Heart right ventricle (tissue), 16 donors: Measurements from ENCODE around the gene MCF2L2. TPM values are rescaled to one million over a fixed set of nuclear protein-coding genes. Genes with fewer than 3 reads are reported as not detected.

Source experiments
- ATAC-seq, 8 donors: fragments of 200-7000 bp; cut with Tn5 transposase; one replicate each; pipeline ENCODE4 v1.9.1; 2020; ENCODE audit warnings: mild to moderate bottlenecking in 8 of 8, moderate library complexity in 8 of 8, moderate number of reproducible peaks in 1 of 8
- DNase-seq, 2 donors: peaks; one replicate each; pipeline ENCODE4 v3.0.0-alpha.2; 2020
- H3K27ac ChIP-seq, 10 donors: fragments of 200-600 bp; sonication (generic) in 2 of 10; one replicate each; pipeline versions ENCODE4 v1.5.0 to v1.8.0; 2020 to 2022; ENCODE audit warnings: mild to moderate bottlenecking in 3 of 10
- H3K27me3 ChIP-seq, 7 donors: fragments of 200-600 bp; one replicate each; pipeline ENCODE4 v1.8.0; 2021 to 2022; ENCODE audit warnings: mild to moderate bottlenecking in 2 of 7
- H3K36me3 ChIP-seq, 9 donors: fragments of 200-600 bp; sonication (generic) in 1 of 9; one replicate each; pipeline versions ENCODE4 v1.5.0 to v1.8.0; 2020 to 2022; ENCODE audit warnings: mild to moderate bottlenecking in 2 of 9
- H3K4me1 ChIP-seq, 9 donors: fragments of 200-600 bp; sonication (generic) in 1 of 9; one replicate each; pipeline versions ENCODE4 v1.5.0 to v1.8.0; 2020 to 2022; ENCODE audit warnings: mild to moderate bottlenecking in 4 of 9
- H3K4me3 ChIP-seq, 10 donors: fragments of 200-600 bp; sonication (generic) in 2 of 10; one replicate each; pipeline versions ENCODE4 v1.5.0 to v1.8.0; 2020 to 2022; ENCODE audit warnings: mild to moderate bottlenecking in 7 of 10, moderate library complexity in 2 of 10
- H3K9me3 ChIP-seq, 11 donors: fragments of 200-600 bp in 10 of 11; sonication (generic) in 2 of 11; one replicate each; pipeline versions ENCODE4 v1.5.0 to v1.8.0; 2013 to 2022; ENCODE audit warnings: mild to moderate bottlenecking in 2 of 11, control low read depth in 1 of 11, moderate library complexity in 1 of 11
- CTCF ChIP-seq, 9 donors: fragments of 200-600 bp; sonication (generic) in 2 of 9; IDR thresholded peaks; one replicate each; pipeline versions ENCODE4 v1.5.0 to v1.8.0; 2021 to 2022; ENCODE audit warnings: antibody characterized with exemption in 9 of 9, mild to moderate bottlenecking in 5 of 9, moderate library complexity in 1 of 9
- WGBS, 2 donors: extraction: QIAGEN DNeasy Blood & Tissue Kit; methylation state at CpG; one replicate each; pipeline ENCODE4 v1.1.7; 2013; ENCODE audit warnings: inconsistent platforms in 1 of 2; 5-methylcytosine and 5-hydroxymethylcytosine counted together
- intact Hi-C, 10 donors: fragments of 100-400 bp; cut with DNase I; formaldehyde crosslinking; loops; one replicate each; pipeline versions ENCODE4 v1.11.1 to v1.14.2; 2022
- polyA plus RNA-seq, 2 donors: library from polyadenylated mRNA; stranded (reverse); fragments of 200-250 nt; gene quantifications; one replicate each; pipeline ENCODE4 v1.2.3, GENCODE V29; 2013
- total RNA-seq, 10 donors: library from RNA; stranded (reverse); fragmentation: NEBNext Ultra II Directional in 3 of 10; extraction: Animal tissue kit (Norgen Biotek cat#: 25700) in 3 of 10; gene quantifications; one replicate each; pipeline versions ENCODE4 v1.2.1 to v1.2.4, GENCODE V29; 2021 to 2023
- donor health status: Arrhythmogenic right ventricular cardiomyopathy.
- donor health status: ischemic (EF 13 %, LVEDD 7.1; RV severe dilation, severe dysfunction).
- donor health status: healthy with polysubstance abuse.
- donor health status: DM: no; HTN: yes; CAD: no.
- donor health status: DM: no; HTN: no; CAD: no.
- donor health status: ischemic (EF 25% LVEDD 6.9; RV normal size, moderate dysfunction).
- donor health status: ischemic (EF 25% LVEDD 5.7; RV mildly dilated, moderate dysfunction).
- donor health status: healthy.
- donor health status: DM: yes; HTN: yes; CAD: no.
- donor health status: Ischemic cardiomyopathy.
- donor health status: ischemic (EF 35%, LVEDD 5.7; RV mildly dilated, moderate dysfunction).
- donor health status: nonischemic (EF 11% LVEDD 7.7; RV severe dilation, severe dysfunction).
- donor health status: DM: yes; HTN: yes; CAD: no.
- donor health status: PGD.
- donor health status: ischemic (EF 29% LVEDD 5.4; RV normal size, mild dysfunction).
- donor health status: nonischemic (EF 23%, LVEDD 6.1; RV moderate dilation, normal function).

Gene MCF2L2
- total and polyA plus RNA-seq, 12 donors: 0.09 to 1.5 (median 0.40) TPM; not detected in 1

GRCh38 chr3:183307749-183308148 lies 120.7 kb downstream of the MCF2L2 start:
- H3K27me3 ChIP-seq: no peaks in the 10 kb centered on the region
- ATAC-seq (no peak), DNase-seq (no peak)
- H3K36me3 ChIP-seq: no peaks in the 10 kb centered on the region
- H3K4me3 ChIP-seq: no peak overlapping the region
- WGBS, 2 donors: 96% methylated on average over 2 of the region's 2 CpGs
- H3K27ac ChIP-seq: peak overlapping the region in 1 of 10 donors; percentile 82
- H3K4me1 ChIP-seq: peaks cover 0 to 47% (median 13%) of the 10 kb centered on the region in 9 donors
- TF ChIP-seq CTCF (IDR thresholded peaks at IDR 0.05): no peak
- H3K9me3 ChIP-seq: no peaks in the 10 kb centered on the region
- intact Hi-C loops: loop anchor here in 1 of 10 donors (10.0 kb wide), 1 partner anchor 53 kb away; the partner anchor contains the start of gene B3GNT5

- DNase-seq (peak; percentile 62 to 78), ATAC-seq (peak; percentile 75 to 94 (median 90))
- 50% methylated on average over 9 of the region's 9 CpGs for WGBS, 2 donors
- Histone ChIP-seq H3K27ac (peak overlapping the region in 6 of 10 donors; percentile 36 to 82 (median 41)), H3K9me3 (no peaks in the 10 kb centered on the region), H3K36me3 (no peaks in the 10 kb centered on the region), H3K4me3 (no peak overlapping the region), H3K27me3 (no peaks in the 10 kb centered on the region), H3K4me1 (peaks cover 0 to 50% (median 17%) of the 10 kb centered on the region in 9 donors)
- intact Hi-C loops: loop anchor here in 1 of 10 donors (10.0 kb wide), 1 partner anchor 52 kb away; the partner anchor contains the start of gene B3GNT5
- TF ChIP-seq CTCF (IDR thresholded peaks at IDR 0.05): no peak
Measured at GRCh38 chr3:183306798-183307671, 121.4 kb downstream of the MCF2L2 start.

- Histone ChIP-seq H3K9me3 (no peaks in the 10 kb centered on the region), H3K4me3 (no peak overlapping the region), H3K27me3 (no peaks in the 10 kb centered on the region), H3K27ac (no peak overlapping the region), H3K4me1 (peaks cover 0 to 48% (median 14%) of the 10 kb centered on the region in 9 donors), H3K36me3 (no peaks in the 10 kb centered on the region)
- ATAC-seq (no peak), DNase-seq (no peak)
- no peak for TF ChIP-seq CTCF (IDR thresholded peaks at IDR 0.05)
- 91 to 92% methylated on average over 2 of the region's 2 CpGs for WGBS, 2 donors
- intact Hi-C loops: loop anchor here in 2 of 10 donors (5.0 to 10.0 kb wide), 2 partner anchors 49 to 51 kb away; partner anchors contain the start of gene B3GNT5 (in 2 of the 2)
Measured at GRCh38 chr3:183303690-183304089, 124.7 kb downstream of the MCF2L2 start.

GRCh38 chr3:183301937-183302580 lies 126.4 kb downstream of the MCF2L2 start:
- H3K4me1 ChIP-seq: peaks cover 0 to 36% (median 13%) of the 10 kb centered on the region in 9 donors
- no peaks in the 10 kb centered on the region for H3K9me3 ChIP-seq
- intact Hi-C loops: loop anchor here in 2 of 10 donors (5.0 to 10.0 kb wide), 2 partner anchors 47 to 50 kb away; partner anchors contain the start of gene B3GNT5 (in 2 of the 2)
- ATAC-seq (peak in 3 of 8 donors; percentile 32 to 50 (median 43)), DNase-seq (no peak)
- TF ChIP-seq CTCF (IDR thresholded peaks at IDR 0.05): no peak
- WGBS, 2 donors: 51 to 52% methylated on average over 8 of the region's 8 CpGs
- peak overlapping the region in 1 of 10 donors; percentile 4 for H3K4me3 ChIP-seq
- no peaks in the 10 kb centered on the region for H3K27me3 ChIP-seq
- H3K36me3 ChIP-seq: no peaks in the 10 kb centered on the region
- peak overlapping the region in 2 of 10 donors; percentile 15 to 57 for H3K27ac ChIP-seq
